LNCaP clone FGC (cell line): Measurements from ENCODE around the gene TNFAIP3.

Experiments used
- DNase-seq: peaks from one replicate; pipeline ENCODE4 v3.0.0-alpha.2; 2011; ENCODE audit warnings: low read depth
- H3K4me3 ChIP-seq: 2 replicates; pipeline ENCODE4 v1.5.1; 2011; ENCODE audit warnings: mild to moderate bottlenecking, low read depth, low read length, control low read depth
- TF ChIP-seq, protein P1 (sequence below): IDR thresholded peaks from 2 replicates; pipeline ENCODE4 v1.5.1; 2012; ENCODE audit warnings: mild to moderate bottlenecking; ENCODE audit not compliant: control insufficient read depth, insufficient read depth; ENCODE audit errors: extremely low read depth

The TNFAIP3 gene

DNA sequence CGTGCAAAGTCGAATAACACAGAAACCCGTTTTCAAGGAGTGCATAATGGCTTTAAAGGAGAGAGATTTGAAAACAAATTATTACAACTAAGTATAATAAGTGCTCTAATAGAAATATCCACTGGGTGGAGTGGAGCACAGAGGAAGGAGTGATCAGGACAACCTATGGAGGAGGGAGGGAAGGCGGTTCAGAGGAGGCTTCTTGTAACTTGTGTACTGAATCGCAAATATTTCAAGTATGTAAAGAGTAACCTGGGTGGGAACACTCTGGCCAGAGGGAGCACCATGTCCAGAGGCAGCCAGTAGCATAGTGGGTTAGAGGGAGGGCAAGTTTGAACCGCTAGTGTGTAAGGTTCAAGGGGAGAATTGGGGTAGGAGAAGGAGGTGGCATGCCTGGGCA, 21.6 kb upstream of the TNFAIP3 start:
- DNase-seq, result no peak
- H3K4me3 ChIP-seq, result no peak overlapping the region
- TF ChIP-seq, protein P1, sequence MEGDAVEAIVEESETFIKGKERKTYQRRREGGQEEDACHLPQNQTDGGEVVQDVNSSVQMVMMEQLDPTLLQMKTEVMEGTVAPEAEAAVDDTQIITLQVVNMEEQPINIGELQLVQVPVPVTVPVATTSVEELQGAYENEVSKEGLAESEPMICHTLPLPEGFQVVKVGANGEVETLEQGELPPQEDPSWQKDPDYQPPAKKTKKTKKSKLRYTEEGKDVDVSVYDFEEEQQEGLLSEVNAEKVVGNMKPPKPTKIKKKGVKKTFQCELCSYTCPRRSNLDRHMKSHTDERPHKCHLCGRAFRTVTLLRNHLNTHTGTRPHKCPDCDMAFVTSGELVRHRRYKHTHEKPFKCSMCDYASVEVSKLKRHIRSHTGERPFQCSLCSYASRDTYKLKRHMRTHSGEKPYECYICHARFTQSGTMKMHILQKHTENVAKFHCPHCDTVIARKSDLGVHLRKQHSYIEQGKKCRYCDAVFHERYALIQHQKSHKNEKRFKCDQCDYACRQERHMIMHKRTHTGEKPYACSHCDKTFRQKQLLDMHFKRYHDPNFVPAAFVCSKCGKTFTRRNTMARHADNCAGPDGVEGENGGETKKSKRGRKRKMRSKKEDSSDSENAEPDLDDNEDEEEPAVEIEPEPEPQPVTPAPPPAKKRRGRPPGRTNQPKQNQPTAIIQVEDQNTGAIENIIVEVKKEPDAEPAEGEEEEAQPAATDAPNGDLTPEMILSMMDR, result peak; percentile 16; the same call in 1 of the 2 replicates

DNA sequence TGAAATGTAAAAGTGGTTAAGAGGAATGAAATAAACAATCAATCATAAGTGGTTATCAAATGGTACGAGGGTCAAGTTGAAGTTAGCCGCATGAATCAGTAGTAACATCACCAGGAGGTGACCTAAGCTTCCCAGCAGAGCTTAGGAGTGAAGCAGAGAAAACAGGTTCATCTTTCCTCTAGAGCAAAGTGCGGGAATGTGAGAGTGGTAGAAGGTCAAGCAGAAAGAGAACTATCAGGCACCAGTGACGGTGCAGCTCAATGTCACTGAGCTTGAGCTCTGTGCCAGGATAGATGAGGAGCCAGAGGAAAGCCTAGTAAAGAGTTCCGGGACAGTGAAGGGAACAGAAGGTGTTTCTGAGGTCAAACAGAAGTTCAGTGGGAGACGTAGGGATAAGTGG, 20.8 kb upstream of the TNFAIP3 start:
- TF ChIP-seq, protein P1, result no peak
- H3K4me3 ChIP-seq, result no peak overlapping the region
- DNase-seq, result no peak

DNA sequence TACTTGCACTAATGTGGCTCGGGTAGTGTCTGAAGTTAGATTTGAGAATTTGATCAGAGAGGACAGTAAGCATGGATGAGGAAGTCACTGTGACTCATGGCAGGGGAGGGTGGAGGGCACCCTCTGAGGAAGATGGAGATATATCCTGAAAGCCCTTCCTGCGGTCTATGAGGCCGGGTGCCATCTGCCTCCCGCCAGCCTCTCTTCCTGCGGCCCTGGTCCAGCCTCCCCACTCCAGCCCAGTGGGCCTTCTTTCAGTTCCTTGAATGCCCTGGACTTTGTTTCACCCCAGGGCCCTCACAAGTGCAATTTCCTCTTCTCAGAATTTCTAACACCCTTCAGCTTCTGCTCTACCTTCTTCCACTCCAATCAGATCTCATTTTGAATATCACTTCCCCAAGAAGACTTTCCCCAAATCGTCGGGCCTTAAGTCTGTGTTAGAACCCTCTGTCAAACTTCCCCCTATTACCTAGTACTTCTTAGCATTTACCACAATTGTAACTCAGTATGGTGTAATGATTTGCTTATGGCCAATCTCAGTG, 20.2 kb upstream of the TNFAIP3 start:
- TF ChIP-seq, protein P1, result no peak
- no peak overlapping the region for H3K4me3 ChIP-seq
- no peak for DNase-seq

DNA sequence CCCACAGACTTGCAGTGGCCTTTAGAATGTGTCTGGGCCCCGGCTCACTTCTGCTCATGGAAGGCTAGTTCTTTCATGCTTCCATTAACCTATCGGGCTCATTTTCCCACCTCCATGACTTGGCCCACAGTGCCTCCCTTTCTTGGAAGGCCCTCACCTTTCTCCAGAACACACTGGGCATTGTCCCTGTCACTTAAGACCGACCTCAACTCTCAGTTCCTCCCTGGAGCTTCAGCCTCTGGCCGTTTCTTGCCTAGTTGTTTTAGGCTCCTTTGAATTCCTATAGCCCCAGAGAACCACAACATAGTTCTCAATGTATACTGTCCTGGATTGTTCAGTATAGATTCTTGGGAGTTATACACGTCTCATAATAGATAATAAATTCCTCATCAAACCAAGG, 19.3 kb upstream of the TNFAIP3 start:
- TF ChIP-seq, protein P1, result no peak
- no peak for DNase-seq
- H3K4me3 ChIP-seq, result no peak overlapping the region

DNA sequence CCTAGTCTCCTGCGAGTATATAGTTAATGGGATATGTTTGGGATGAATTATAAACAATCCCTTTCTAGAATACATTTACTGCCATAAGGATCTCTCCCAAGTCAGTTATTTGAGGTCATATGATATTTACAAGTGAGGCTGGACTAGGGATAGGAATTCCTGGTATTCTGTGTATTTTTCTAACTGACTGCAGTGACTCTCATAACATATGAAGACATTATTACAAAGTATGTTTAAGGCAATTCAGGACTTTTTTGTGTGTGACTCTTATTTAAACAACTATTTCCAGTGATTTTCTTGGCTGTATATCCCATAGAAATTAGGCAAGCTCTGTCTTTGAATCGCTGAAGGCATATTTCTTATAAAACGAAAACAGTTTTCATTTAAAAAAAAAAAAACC, 18.4 kb upstream of the TNFAIP3 start:
- TF ChIP-seq, protein P1, result no peak
- DNase-seq, result no peak
- H3K4me3 ChIP-seq, result no peak overlapping the region

DNA sequence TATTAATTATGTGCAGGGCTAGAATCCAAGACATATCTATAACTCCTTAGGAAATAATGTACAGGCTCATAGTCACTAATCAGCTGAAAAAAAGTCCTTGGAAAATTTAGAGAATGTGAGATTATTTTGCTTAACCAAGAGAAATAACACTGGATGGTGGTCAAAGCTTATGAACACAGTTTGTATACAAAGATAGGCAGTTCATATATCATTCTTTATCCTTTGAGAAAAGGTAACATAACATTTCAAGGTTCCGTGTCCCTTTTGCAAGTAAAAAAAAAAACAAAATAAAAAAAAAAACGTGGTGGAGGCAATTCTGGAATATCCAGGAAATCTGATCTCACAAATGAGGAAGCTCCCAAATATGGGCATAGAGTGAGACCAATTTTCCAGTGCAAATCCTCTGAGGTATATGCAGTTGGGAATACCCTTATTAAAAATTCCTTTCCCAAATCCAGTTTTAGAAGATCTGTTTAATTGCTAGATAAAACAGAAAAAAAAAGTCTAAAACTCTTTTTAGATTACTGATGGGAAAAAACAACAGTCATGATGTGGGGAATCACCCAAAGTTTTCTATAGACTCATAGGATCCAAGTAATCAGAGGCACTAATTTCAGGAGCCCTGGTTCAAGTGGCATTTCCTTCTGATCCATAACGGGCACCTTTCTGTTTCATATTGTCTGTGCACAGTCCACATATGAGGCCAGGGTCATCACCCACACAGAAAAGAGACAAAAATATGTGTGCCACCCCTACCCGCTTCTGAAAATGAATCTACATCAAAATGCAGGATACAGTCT, 17.7 kb upstream of the TNFAIP3 start:
- H3K4me3 ChIP-seq, result no peak overlapping the region
- DNase-seq, result no peak

More for the DNA sequence above, 17.7 kb upstream of the TNFAIP3 start:
- TF ChIP-seq, protein P1, result no peak
